Thoracic aorta (tissue), 2 donors: Measurements from ENCODE around the gene SHISA5. TPM values are rescaled to one million over a fixed set of nuclear protein-coding genes. Genes with fewer than 3 reads are reported as not detected.

ENCODE experiments used
- ATAC-seq: fragments of 150-250 bp; one replicate; pipeline ENCODE4 v1.8.0; 2017; ENCODE audit warnings: low read depth; ENCODE audit not compliant: insufficient number of reproducible peaks, low FRiP score
- DNase-seq: peaks from one replicate; pipeline ENCODE4 v3.0.0-alpha.2; 2020; ENCODE audit warnings: low spot score
- H3K27ac ChIP-seq, 2 donors: fragments of 200-600 bp; sonication (generic); 1 replicate in 1 of 2; 2 replicates in 1 of 2; pipeline ENCODE4 v1.5.1; 2016; ENCODE audit warnings: mild to moderate bottlenecking in 2 of 2, moderate library complexity in 2 of 2
- H3K27me3 ChIP-seq: fragments of 200-600 bp; sonication (generic); replicated peaks from 2 replicates; pipeline ENCODE4 v1.6.0; 2016; ENCODE audit warnings: mild to moderate bottlenecking; ENCODE audit not compliant: insufficient read depth
- H3K36me3 ChIP-seq: fragments of 200-600 bp; sonication (generic); one replicate; pipeline ENCODE4 v1.5.1; 2016
- H3K4me1 ChIP-seq, 2 donors: fragments of 200-600 bp; sonication (generic); 1 replicate in 1 of 2; 2 replicates in 1 of 2; pipeline versions ENCODE4 v1.5.1 to v1.6.0; 2016; ENCODE audit warnings: low read depth in 2 of 2, mild to moderate bottlenecking in 1 of 2; ENCODE audit not compliant: control insufficient read depth in 1 of 2
- H3K4me3 ChIP-seq: fragments of 200-600 bp; sonication (generic); 2 replicates; pipeline ENCODE4 v1.5.1; 2016; ENCODE audit warnings: mild to moderate bottlenecking
- H3K9me3 ChIP-seq: fragments of 200-600 bp; sonication (generic); 2 replicates; pipeline ENCODE4 v1.5.1; 2016
- CTCF ChIP-seq: fragments of 200-600 bp; sonication (generic); IDR thresholded peaks from one replicate; pipeline ENCODE4 v1.5.1; 2019; ENCODE audit warnings: antibody characterized with exemption
- total RNA-seq, 2 donors: library from RNA; depleted of rRNA; stranded (reverse); fragments of >200 nt; gene quantifications; one replicate each; pipeline versions ENCODE4 v1.1.0 to v1.2.3, GENCODE V29; 2016

SHISA5 gene
- total RNA-seq, 2 donors from 2014 or later, result 151 to 159 TPM

GRCh38 chr3:48472923-48473616 lies 30.9 kb downstream of the SHISA5 start:
- Histone ChIP-seq H3K27ac (peak overlapping the region; percentile 96 to 97), H3K9me3 (no peaks in the 10 kb centered on the region), H3K27me3 (no peaks in the 10 kb centered on the region), H3K4me1 (peaks cover 33 to 51% of the 10 kb centered on the region in 2 donors), H3K36me3 (peaks cover 15% of the 10 kb centered on the region), H3K4me3 (peak overlapping the region; percentile 79)
- DNase-seq (peak; percentile 74), ATAC-seq (peak; percentile 83)
- peak; percentile 56 for TF ChIP-seq CTCF

- peak overlapping the region; percentile 79 for H3K4me3 ChIP-seq
- no peak for DNase-seq
- peak; percentile 15 for ATAC-seq
- no peak for TF ChIP-seq CTCF
- H3K36me3 ChIP-seq, result peaks cover 15% of the 10 kb centered on the region
- peaks cover 36 to 56% of the 10 kb centered on the region in 2 donors for H3K4me1 ChIP-seq
- H3K27ac ChIP-seq, result peak overlapping the region; percentile 96 to 97
- H3K27me3 ChIP-seq, result no peaks in the 10 kb centered on the region
- H3K9me3 ChIP-seq, result no peaks in the 10 kb centered on the region
Observed at GRCh38 chr3:48472673-48472922, 31.4 kb downstream of the SHISA5 start.

- Histone ChIP-seq H3K27me3 (no peaks in the 10 kb centered on the region), H3K9me3 (no peaks in the 10 kb centered on the region), H3K4me1 (peaks cover 46 to 71% of the 10 kb centered on the region in 2 donors), H3K36me3 (peaks cover 20% of the 10 kb centered on the region), H3K27ac (peak overlapping the region; percentile 1 to 51), H3K4me3 (no peak overlapping the region)
- ATAC-seq (no peak), DNase-seq (no peak)
- TF ChIP-seq CTCF, result no peak
Observed at GRCh38 chr3:48470286-48470685, 33.7 kb downstream of the SHISA5 start.

- TF ChIP-seq CTCF, result no peak
- H3K4me3 ChIP-seq, result no peak overlapping the region
- H3K36me3 ChIP-seq, result peaks cover 20% of the 10 kb centered on the region
- DNase-seq (no peak), ATAC-seq (no peak)
- H3K27me3 ChIP-seq, result no peaks in the 10 kb centered on the region
- H3K9me3 ChIP-seq, result no peaks in the 10 kb centered on the region
- H3K4me1 ChIP-seq, result peaks cover 51 to 78% of the 10 kb centered on the region in 2 donors
- H3K27ac ChIP-seq, result peak overlapping the region; percentile 94 to 98
Observed at GRCh38 chr3:48469046-48469915, 34.7 kb downstream of the SHISA5 start.

GRCh38 chr3:48468329-48468731 lies 35.6 kb downstream of the SHISA5 start:
- DNase-seq (no peak), ATAC-seq (no peak)
- peaks cover 51 to 72% of the 10 kb centered on the region in 2 donors for H3K4me1 ChIP-seq
- TF ChIP-seq CTCF, result no peak
- peaks cover 20% of the 10 kb centered on the region for H3K36me3 ChIP-seq
- no peak overlapping the region for H3K4me3 ChIP-seq
- no peaks in the 10 kb centered on the region for H3K27me3 ChIP-seq
- no peaks in the 10 kb centered on the region for H3K9me3 ChIP-seq
- peak overlapping the region; percentile 94 to 98 for H3K27ac ChIP-seq
